DND-41 (cell line): ENCODE measurements around the gene C16orf95.

Experiments used
- EZH2 ChIP-seq: IDR thresholded peaks from 3 replicates; pipeline ENCODE4 v1.6.1; 2012; ENCODE audit warnings: borderline replicate concordance, low read depth, mild to moderate bottlenecking, moderate library complexity, low read length, inconsistent platforms; ENCODE audit not compliant: severe bottlenecking
- TF ChIP-seq, protein P1 (sequence below): IDR thresholded peaks from 2 replicates; pipeline ENCODE4 v1.5.1; 2012; ENCODE audit warnings: borderline replicate concordance, low read length, moderate library complexity, mild to moderate bottlenecking; ENCODE audit not compliant: poor library complexity, severe bottlenecking; ENCODE audit errors: extremely low read depth

DNA sequence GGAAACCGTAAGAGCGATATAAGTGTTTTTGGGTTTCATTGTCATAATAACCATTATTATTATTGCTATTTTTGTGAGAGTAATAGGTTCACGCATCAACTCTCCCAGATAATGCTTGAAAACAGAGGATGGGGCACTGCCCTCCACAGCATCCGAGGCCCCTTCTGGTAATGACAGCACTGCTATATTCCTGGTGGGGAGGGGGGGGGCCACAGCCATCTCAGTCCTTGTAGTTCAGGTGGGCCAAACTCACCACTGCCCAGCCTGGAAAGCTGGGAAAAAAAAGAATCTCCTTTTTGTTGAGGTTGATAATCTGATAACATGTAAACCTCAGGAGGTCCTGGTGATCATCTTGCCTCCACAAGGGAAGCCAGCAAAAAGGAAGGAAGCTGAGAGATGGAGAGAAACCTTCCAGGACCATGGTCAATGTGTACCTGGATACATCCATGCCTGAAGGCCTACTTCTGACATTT, 706 bp downstream of the C16orf95 start:
- TF ChIP-seq, protein P1, sequence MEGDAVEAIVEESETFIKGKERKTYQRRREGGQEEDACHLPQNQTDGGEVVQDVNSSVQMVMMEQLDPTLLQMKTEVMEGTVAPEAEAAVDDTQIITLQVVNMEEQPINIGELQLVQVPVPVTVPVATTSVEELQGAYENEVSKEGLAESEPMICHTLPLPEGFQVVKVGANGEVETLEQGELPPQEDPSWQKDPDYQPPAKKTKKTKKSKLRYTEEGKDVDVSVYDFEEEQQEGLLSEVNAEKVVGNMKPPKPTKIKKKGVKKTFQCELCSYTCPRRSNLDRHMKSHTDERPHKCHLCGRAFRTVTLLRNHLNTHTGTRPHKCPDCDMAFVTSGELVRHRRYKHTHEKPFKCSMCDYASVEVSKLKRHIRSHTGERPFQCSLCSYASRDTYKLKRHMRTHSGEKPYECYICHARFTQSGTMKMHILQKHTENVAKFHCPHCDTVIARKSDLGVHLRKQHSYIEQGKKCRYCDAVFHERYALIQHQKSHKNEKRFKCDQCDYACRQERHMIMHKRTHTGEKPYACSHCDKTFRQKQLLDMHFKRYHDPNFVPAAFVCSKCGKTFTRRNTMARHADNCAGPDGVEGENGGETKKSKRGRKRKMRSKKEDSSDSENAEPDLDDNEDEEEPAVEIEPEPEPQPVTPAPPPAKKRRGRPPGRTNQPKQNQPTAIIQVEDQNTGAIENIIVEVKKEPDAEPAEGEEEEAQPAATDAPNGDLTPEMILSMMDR, result no peak
- TF ChIP-seq EZH2, result no peak
